Spleen (tissue), 11 donors: ENCODE data around the gene CLIP2. TPM values are rescaled to one million over a fixed set of nuclear protein-coding genes. Genes with fewer than 3 reads are reported as not detected.
"Not testable (repeated sequence)": the region's sequence is repeated elsewhere in the genome, so short reads cannot be mapped to it uniquely, and the experiment has no call there.

Source experiments
- DNase-seq: peaks from one replicate; pipeline ENCODE4 v3.0.0-alpha.2; 2020
- H3K27ac ChIP-seq, 8 donors: fragments of 200-600 bp; sonication (generic) in 7 of 8; 1 replicate in 4 of 8; 2 replicates in 4 of 8; pipeline versions ENCODE4 v1.5.0 to v1.8.0; 2016 to 2021; ENCODE audit warnings: inconsistent platforms in 4 of 8, mild to moderate bottlenecking in 4 of 8, moderate library complexity in 1 of 8
- H3K27me3 ChIP-seq, 7 donors: fragments of 200-600 bp; sonication (generic) in 6 of 7; replicated peaks in 1 of 7; 1 replicate in 4 of 7; 2 replicates in 3 of 7; pipeline versions ENCODE4 v1.5.0 to v1.8.0; 2016 to 2021; ENCODE audit warnings: inconsistent platforms in 3 of 7, mild to moderate bottlenecking in 1 of 7
- H3K36me3 ChIP-seq, 6 donors: fragments of 200-600 bp; sonication (generic) in 5 of 6; 1 replicate in 4 of 6; 2 replicates in 2 of 6; pipeline versions ENCODE4 v1.5.0 to v1.8.0; 2016 to 2021; ENCODE audit warnings: inconsistent platforms in 2 of 6
- H3K4me1 ChIP-seq, 6 donors: fragments of 200-600 bp; sonication (generic) in 5 of 6; 1 replicate in 3 of 6; 2 replicates in 3 of 6; pipeline versions ENCODE4 v1.5.0 to v1.8.0; 2016 to 2021; ENCODE audit warnings: inconsistent platforms in 3 of 6
- H3K4me3 ChIP-seq, 8 donors: fragments of 200-600 bp; sonication (generic) in 7 of 8; 1 replicate in 4 of 8; 2 replicates in 4 of 8; pipeline versions ENCODE4 v1.5.0 to v1.8.0; 2016 to 2021; ENCODE audit warnings: inconsistent platforms in 4 of 8, mild to moderate bottlenecking in 4 of 8, moderate library complexity in 2 of 8
- H3K9me3 ChIP-seq, 8 donors: fragments of 200-600 bp; sonication (generic) in 7 of 8; 1 replicate in 4 of 8; 2 replicates in 4 of 8; pipeline versions ENCODE4 v1.5.0 to v1.8.0; 2016 to 2021; ENCODE audit warnings: inconsistent platforms in 4 of 8
- CTCF ChIP-seq, 11 experiments: fragments of 200-600 bp in 7 of 11; fragments of 450-650 bp in 4 of 11; sonication (generic) in 4 of 11; IDR thresholded peaks in 8 of 11; conservative IDR thresholded peaks in 3 of 11; 1 replicate in 7 of 11; 2 replicates in 4 of 11; pipeline versions ENCODE4 v1.4.0 to v1.8.0; 2016 to 2021; ENCODE audit warnings: antibody characterized with exemption in 11 of 11, inconsistent platforms in 4 of 11, mild to moderate bottlenecking in 1 of 11
- POLR2A ChIP-seq, 3 donors: fragments of 450-650 bp; IDR thresholded peaks; one replicate each; pipeline ENCODE4 v1.5.1; 2017; ENCODE audit warnings: antibody characterized with exemption in 3 of 3, mild to moderate bottlenecking in 1 of 3
- POLR2AphosphoS5 ChIP-seq, 3 donors: sonication (generic); formaldehyde crosslinking; IDR thresholded peaks; one replicate each; pipeline ENCODE4 v1.5.1; 2017; ENCODE audit warnings: antibody characterized with exemption in 3 of 3
- WGBS, 5 donors: extraction: QIAGEN DNeasy Blood & Tissue Kit in 3 of 5; methylation state at CpG; one replicate each; pipeline versions ENCODE4 v1.1.5 to v1.1.7; 2013 to 2018; 5-methylcytosine and 5-hydroxymethylcytosine counted together
- intact Hi-C: fragments of 100-400 bp; cut with DNase I; formaldehyde crosslinking; loops from one replicate; pipeline ENCODE4 v1.15.0; 2023; ENCODE audit warnings: low total_unique reads
- polyA plus RNA-seq, 3 donors: library from polyadenylated mRNA; stranded (reverse); fragments of 200-250 nt; gene quantifications; one replicate each; pipeline ENCODE4 v1.2.1, GENCODE V29; 2013
- total RNA-seq, 7 donors: library from RNA; depleted of rRNA in 3 of 7; stranded (reverse); fragments of >200 nt in 3 of 7; fragmentation: NEBNext Ultra II Directional in 4 of 7; extraction: Animal tissue kit (Norgen Biotek cat#: 25700) in 4 of 7; gene quantifications; one replicate each; pipeline versions ENCODE4 v1.1.0 to v1.2.1, GENCODE V29; 2016 to 2021
- donor health status: healthy with polysubstance abuse.
- donor health status: DM: no; HTN: no; CAD: no; lungs with moderate emphysema.
- donor health status: DM: no; HTN: no; CAD: no.
- donor health status: Bipolar disorder and iron deficiency.
- donor health status: healthy.
- donor health status: DM: no; HTN: no; CAD: no.
- donor health status: DM: yes; HTN: yes; CAD: no.

Gene CLIP2
- total and polyA plus RNA-seq, 10 donors = 2.7 to 18.6 (median 16.9) TPM

- intact Hi-C loops = no loop called here
- H3K4me3 ChIP-seq = no peak overlapping the region
- H3K27me3 ChIP-seq = no peaks in the 10 kb centered on the region
- no peak overlapping the region for H3K27ac ChIP-seq
- TF ChIP-seq POLR2AphosphoS5 (IDR thresholded peaks at IDR 0.05) (no peak), CTCF (IDR thresholded peaks at IDR 0.05 in 8 of 11, conservative IDR thresholded peaks at IDR 0.05 in 3 of 11) (no peak), POLR2A (IDR thresholded peaks at IDR 0.05) (no peak)
- 90 to 96% (median 94%) methylated on average over 15 to 20 of the region's 20 CpGs for WGBS, 5 donors
- H3K4me1 ChIP-seq = peaks cover 0 to 14% (median 0%) of the 10 kb centered on the region in 6 donors
- no peak for DNase-seq
- H3K9me3 ChIP-seq = no peaks in the 10 kb centered on the region
- H3K36me3 ChIP-seq = peaks cover 0 to 22% (median 0%) of the 10 kb centered on the region in 6 donors
Observed at GRCh38 chr7:74317146-74317782, 28.1 kb downstream of the CLIP2 start.

- intact Hi-C loops = no loop called here
Observed at GRCh38 chr7:74318043-74318442, 28.8 kb downstream of the CLIP2 start.

GRCh38 chr7:74320645-74321221, 31.5 kb downstream of the CLIP2 start:
- intact Hi-C loops = no loop called here
- H3K4me1 ChIP-seq = peaks cover 0 to 6% (median 0%) of the 10 kb centered on the region in 6 donors

More at GRCh38 chr7:74318043-74318442, 28.8 kb downstream of the CLIP2 start:
- no peak for DNase-seq
- 85 to 92% (median 90%) methylated on average over 8 of the region's 8 CpGs for WGBS, 5 donors
- TF ChIP-seq POLR2AphosphoS5 (IDR thresholded peaks at IDR 0.05) (no peak), POLR2A (IDR thresholded peaks at IDR 0.05) (no peak), CTCF (IDR thresholded peaks at IDR 0.05 in 8 of 11, conservative IDR thresholded peaks at IDR 0.05 in 3 of 11) (no peak)
- H3K4me3 ChIP-seq = no peak overlapping the region
- no peaks in the 10 kb centered on the region for H3K9me3 ChIP-seq
- peaks cover 0 to 22% (median 0%) of the 10 kb centered on the region in 6 donors for H3K36me3 ChIP-seq
- peaks cover 0 to 6% (median 0%) of the 10 kb centered on the region in 6 donors for H3K4me1 ChIP-seq
- H3K27ac ChIP-seq = no peak overlapping the region
- H3K27me3 ChIP-seq = no peaks in the 10 kb centered on the region

GRCh38 chr7:74322892-74323291, 33.7 kb downstream of the CLIP2 start:
- H3K36me3 ChIP-seq = peaks cover 0 to 42% (median 0%) of the 10 kb centered on the region in 6 donors
- intact Hi-C loops, H3K9me3 ChIP-seq, H3K27me3 ChIP-seq, DNase-seq, H3K4me3 ChIP-seq, H3K27ac ChIP-seq, H3K4me1 ChIP-seq: not testable (repeated sequence)
- WGBS, 5 donors = 94 to 98% (median 96%) methylated on average over 9 of the region's 9 CpGs

More at GRCh38 chr7:74320645-74321221, 31.5 kb downstream of the CLIP2 start:
- H3K36me3 ChIP-seq = peaks cover 0 to 43% (median 0%) of the 10 kb centered on the region in 6 donors
- H3K4me3 ChIP-seq = no peak overlapping the region
- H3K9me3 ChIP-seq = no peaks in the 10 kb centered on the region
- 53 to 75% (median 61%) methylated on average over 9 of the region's 9 CpGs for WGBS, 5 donors
- H3K27ac ChIP-seq = no peak overlapping the region
- no peak for DNase-seq
- H3K27me3 ChIP-seq = no peaks in the 10 kb centered on the region
- TF ChIP-seq POLR2A (IDR thresholded peaks at IDR 0.05) (no peak), CTCF (IDR thresholded peaks at IDR 0.05 in 8 of 11, conservative IDR thresholded peaks at IDR 0.05 in 3 of 11) (no peak), POLR2AphosphoS5 (IDR thresholded peaks at IDR 0.05) (no peak)
